Left colon (tissue), 2 donors: ENCODE measurements around the gene GLOD4. TPM values are rescaled to one million over a fixed set of nuclear protein-coding genes. Genes with fewer than 3 reads are reported as not detected.
"Not testable (repeated sequence)": the region's sequence is repeated elsewhere in the genome, so short reads cannot be mapped to it uniquely, and the experiment has no call there.

Experiments used
- ATAC-seq: fragments of 200-7000 bp; cut with Tn5 transposase; one replicate; pipeline ENCODE4 v1.9.1; 2020; ENCODE audit warnings: mild to moderate bottlenecking, moderate library complexity
- DNase-seq, 2 donors: peaks; one replicate each; pipeline ENCODE4 v3.0.0-alpha.2; 2020
- intact Hi-C, 2 donors: fragments of 100-400 bp; cut with DNase I in 1 of 2; cut with micrococcal nuclease in 1 of 2; formaldehyde crosslinking; loops; one replicate each; pipeline versions ENCODE4 v1.11.2 to v1.14.0; 2022; cut with DNase I, micrococcal nuclease
- total RNA-seq, 2 donors: library from RNA; stranded (reverse); fragmentation: NEBNext Ultra II Directional; extraction: Animal tissue kit (Norgen Biotek cat#: 25700); gene quantifications; one replicate each; pipeline ENCODE4 v1.2.1, GENCODE V29; 2021
- donor health status: DM: no; HTN: no; CAD: no.
- donor health status: DM: yes; HTN: yes; CAD: no.

GLOD4 gene
- total RNA-seq, 2 donors from 2014 or later = 80.8 to 99.0 TPM

DNA sequence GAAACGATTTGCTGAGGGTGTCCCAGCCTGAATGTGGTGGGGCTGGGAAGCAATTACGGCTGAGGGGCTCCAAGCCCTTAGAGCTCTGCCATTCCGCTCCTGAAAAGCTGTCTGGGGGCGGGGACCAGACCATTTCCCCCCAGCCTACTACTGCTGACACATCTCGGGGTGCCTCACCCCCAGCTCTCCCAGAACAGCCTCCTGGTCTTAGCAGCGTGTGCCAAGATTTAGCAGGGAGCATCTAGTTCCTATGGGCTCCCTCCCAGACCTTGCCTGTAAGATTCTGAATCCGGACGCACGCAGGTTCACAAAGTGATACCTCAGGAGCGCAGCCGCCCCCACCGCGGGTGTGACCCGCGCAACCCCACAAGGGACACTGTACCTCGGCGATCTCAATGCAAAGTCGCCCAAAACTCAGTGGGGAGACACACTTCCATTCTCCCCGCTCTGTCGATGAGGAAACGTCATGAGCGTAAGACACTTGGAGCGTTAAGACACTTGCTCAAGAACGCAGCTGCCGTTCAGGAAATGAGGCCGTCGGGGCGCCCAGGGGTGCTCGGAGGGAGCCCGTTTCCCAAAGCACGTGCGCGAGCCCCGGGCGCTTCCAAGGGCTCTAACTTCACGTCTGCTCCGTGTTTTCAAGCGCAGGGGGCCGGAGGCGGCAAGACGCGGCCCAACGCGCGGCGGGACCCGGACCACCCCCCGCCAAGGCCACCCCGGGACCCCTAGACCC lies 30.6 kb downstream of the GLOD4 start:
- intact Hi-C loops = no loop called here
- DNase-seq (peak; percentile 39 to 52), ATAC-seq (peak; percentile 39)

DNA sequence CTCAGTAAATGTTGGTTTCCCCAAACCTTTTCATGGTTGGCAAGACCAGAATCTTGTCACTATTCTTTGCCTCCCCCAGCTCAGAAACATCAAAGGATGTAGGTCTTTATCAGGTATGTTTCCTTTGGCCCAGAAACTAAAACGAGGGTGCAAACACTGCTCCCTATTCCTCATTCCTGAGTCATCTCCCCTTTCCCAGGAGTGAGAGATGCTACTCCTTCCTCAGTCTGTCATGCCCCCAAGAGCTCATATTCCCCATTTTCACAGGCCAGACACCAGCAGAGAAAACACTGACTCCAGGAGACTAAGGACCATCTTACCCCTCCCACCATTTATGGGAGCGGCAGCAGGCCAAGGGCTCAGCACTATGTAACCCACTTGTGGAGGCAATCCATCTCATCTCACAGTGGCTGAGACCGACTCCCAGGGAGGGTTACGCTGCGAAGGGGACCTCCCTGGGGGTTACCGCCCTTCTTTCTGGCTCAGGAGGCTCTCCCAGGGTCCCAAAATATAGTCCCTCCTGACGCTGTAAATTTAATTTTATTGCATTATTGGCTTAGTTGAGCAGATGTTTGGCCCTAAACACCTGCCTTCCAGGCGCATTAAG lies 31.5 kb downstream of the GLOD4 start:
- DNase-seq = no peak
- intact Hi-C loops = no loop called here
- ATAC-seq = no peak

DNA sequence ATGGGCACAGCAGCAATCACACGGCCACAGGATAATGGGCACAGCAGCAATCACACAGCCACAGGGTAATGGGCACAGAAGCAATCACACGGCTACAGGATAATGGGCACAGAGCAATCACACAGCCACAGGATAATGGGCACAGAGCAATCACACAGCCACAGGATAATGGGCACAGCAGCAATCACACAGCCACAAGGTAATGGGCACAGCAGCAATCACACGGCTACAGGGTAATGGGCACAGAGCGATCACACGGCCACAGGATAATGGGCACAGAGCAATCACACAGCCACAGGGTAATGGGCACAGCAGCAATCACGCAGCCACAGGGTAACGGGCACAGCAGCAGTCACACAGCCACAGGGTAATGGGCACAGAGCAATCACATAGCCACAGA lies 32.7 kb downstream of the GLOD4 start:
- DNase-seq, ATAC-seq, intact Hi-C loops: not testable (repeated sequence)

DNA sequence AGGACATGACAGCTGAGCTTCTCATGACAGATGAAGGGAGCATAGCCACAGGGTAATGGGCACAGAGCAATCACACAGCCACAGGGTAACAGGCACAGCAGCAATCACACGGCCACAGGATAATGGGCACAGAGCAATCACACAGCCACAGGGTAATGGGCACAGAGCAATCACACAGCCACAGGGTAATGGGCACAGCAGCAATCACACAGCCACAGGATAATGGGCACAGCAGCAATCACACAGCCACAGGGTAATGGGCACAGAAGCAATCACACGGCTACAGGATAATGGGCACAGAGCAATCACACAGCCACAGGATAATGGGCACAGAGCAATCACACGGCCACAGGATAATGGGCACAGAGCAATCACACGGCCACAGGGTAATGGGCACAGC lies 33.5 kb downstream of the GLOD4 start:
- intact Hi-C loops, ATAC-seq, DNase-seq: not testable (repeated sequence)

DNA sequence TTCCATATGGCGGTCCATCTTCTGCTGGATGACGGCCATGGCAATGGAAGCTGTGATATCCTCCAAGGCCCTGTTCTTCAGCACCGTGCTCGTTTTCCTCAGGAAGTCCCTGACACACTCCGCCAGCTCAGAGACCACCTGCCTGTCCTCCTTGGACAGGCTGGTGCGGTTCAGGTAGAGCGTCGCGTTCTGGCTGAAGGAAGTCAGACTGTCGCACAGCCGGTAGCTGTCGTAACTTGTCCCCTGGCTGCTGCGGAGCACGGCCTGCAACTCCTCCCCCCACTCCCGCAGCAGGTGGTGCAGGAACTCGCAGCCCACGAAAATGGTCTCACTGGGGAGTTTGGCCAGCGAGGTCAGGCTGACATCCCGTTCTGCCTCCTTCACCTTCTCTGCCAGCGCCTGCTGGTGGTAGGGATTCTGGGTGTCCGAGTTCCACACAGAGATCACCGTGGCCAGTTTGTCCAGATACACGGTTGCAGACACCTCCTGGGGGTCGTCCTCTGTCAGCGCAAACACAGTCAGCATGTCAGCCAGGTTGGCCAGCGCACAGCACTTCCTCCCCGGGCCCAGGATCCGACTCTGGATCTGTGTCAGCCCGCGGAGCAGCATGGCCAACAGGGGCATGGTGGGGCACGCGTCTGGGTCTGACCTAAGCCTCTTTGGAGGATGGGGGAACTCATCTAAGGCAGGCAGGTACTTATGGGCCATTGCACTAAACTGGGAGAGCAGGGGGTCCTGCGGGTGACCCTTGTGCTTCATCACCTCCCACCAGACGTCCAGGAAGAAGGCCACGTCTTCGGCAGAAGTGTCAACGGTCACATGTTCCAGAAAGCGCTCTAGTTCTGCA lies 35.1 kb downstream of the GLOD4 start:
- intact Hi-C loops = no loop called here
- no peak for DNase-seq
- no peak for ATAC-seq

DNA sequence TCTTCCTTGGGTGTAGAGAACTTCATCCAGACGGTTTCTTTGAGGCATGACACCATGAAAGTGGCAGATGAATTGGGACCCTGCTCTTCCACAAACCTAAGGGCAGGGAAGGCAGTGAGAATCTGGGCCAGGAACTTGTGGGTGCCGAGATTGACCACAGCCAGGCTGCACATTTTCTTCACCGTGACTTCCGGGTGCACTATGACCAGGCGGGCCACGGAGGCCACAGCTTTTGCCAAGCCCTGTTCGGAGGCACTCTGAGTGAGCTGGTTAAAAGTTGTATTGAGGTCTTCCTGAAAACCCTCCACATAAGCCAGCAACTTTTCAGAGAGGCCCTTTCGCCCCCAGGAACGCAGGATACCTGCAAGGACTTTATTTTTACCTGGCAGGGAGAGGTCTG lies 35.9 kb downstream of the GLOD4 start:
- ATAC-seq = no peak
- DNase-seq = no peak
- intact Hi-C loops = no loop called here

DNA sequence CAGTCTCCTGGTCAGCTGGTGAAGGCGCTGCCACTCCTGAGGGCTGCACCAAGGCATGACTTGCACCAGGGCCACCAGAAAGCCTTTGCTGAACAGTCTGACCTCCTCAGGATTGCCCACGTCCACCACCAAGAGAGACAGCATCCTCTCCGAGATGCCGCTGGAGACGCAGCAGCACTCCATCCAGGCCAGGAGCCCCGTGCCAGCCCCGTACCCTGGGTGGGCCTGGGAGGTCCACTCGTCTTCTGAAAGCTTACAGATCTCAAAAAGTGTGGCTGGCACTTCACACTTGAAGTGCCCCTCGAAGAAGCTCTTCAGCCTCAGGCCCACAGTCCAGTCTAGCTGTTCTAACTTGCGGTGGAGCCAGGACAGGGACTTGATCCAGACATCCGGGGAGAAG lies 36.7 kb downstream of the GLOD4 start:
- DNase-seq (no peak), ATAC-seq (no peak)
- intact Hi-C loops = no loop called here

DNA sequence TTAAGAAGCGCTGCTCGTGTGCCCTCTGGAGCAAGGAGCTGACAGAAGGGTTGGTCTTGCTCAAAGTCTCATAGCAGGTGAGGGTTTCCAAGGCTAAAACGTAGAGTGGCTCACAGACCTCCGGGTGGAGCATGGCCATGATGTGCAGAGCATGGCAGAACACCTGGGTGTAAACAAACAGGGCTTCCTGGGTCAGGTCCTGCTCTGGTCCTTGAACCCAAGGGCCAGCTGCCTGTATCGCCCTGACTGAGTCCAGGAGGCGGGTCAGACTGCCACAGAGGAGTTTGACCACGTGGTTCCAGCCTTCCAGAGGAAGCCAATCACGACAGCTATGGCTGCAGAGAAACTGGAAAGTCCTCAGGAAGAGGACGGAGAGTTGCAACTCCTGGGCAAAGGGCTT lies 37.1 kb downstream of the GLOD4 start:
- intact Hi-C loops = no loop called here
- DNase-seq (no peak), ATAC-seq (no peak)

DNA sequence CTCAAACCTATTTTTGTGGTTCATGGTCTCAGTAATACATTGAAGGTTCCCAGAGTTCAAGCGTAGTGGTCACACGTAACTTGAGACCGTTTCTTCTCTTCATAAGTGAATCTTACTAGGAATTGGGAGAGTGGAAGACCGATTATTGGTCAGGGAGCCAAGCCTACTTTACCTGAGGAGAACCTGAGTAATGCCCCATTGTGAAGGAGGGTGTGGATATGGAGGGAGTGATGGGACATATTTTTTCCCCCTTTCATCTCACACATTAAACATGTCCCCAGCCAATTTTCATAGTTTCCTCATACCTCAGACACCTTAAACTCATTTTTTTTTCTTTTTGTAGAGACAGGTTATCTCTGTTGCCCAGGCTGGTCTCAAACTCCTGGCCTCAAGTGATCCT lies 38.9 kb downstream of the GLOD4 start:
- DNase-seq (no peak), ATAC-seq (no peak)
- intact Hi-C loops = no loop called here

DNA sequence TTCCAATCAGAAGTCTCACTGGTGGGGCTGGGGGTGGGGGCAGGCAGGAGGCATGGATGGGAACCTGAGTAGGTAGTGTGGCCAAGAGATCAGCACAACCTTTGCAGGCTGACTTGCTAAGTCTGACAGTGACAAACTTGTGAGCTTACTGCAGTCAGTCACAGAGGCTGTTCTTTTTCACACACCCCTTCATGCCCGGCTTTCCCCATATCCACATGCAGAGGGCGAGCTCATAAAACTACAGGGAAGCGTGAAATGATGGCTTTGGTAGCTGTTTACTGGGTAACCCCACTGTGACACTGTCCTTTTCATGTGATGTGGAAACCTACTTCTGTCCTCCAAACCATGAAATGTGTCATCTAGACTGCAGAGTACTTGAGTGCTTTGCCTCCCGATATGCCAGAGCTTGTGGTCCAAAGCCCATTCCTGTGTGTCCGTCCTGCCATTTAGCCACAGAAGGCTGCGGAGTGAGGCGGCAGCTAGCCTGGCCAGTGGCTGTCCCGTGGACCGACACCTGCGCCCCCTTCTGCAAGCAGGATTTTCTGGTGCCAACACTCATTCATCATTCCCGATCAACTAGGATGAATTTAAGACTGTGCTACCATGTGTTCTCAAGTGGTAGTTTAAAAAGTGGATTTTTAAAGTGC lies 39.8 kb downstream of the GLOD4 start:
- DNase-seq (no peak), ATAC-seq (no peak)
- intact Hi-C loops = no loop called here

DNA sequence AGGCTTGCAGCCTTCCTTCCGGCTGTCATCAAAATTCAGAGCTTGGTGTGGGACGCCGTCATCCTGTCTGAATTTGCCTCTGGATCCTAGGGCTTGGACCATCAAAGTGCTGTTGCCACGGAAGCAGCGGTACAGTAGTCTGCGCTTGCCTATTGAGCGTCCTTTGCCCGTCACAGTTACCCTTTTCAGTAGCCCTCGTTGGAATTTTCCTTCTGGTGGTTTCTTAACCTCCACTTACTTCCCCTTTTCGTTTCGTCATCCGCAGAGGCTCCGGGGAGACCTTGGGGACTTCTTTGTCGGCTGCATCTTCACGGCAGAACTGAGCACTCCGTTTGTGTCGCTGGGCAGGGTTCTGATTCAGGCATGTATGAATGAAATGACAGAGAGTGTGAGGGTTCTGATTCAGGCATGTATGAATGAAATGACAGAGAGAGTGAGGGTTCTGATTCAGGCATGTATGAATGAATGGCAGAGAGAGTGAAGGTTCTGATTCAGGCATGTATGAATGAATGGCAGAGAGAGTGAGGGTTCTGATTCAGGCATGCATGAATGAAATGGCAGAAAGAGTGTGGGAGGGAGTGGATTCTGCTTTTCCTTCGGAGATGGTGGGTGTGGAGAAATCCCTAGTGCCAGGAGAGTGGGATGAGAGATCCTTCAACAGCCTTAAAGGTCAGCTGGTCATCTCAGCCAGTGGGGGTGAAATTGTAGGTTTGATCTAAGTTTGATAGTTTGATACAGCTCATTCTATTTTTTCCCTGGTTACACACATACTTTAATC lies 41.7 kb downstream of the GLOD4 start:
- no peak for DNase-seq

DNA sequence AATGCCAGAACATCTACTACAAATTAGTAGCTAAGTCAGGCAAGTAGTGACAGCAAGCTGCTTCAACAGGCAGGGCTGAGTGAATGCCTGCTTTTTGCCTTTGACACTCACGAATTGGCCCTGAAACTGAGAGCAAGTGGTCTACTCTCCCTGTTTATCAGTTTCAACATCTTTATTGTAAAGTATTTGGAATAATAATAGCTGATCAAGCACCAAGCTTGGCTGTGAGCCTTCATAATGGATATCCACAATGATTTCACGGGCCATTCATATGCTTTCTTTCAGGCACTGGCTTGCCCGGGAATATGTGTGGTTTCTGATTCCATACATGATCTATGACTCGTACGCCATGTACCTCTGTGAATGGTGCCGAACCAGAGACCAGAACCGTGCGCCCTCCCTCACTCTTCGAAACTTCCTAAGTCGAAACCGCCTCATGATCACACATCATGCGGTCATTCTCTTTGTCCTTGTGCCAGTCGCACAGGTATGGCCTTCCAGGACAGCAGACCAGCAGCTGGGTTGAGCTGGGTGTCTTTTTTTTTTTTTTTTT lies 44.4 kb downstream of the GLOD4 start:
- intact Hi-C loops = no loop called here
- DNase-seq (no peak), ATAC-seq (no peak)

More for the DNA sequence above, 41.7 kb downstream of the GLOD4 start:
- ATAC-seq = peak; percentile 24
- intact Hi-C loops = no loop called here

DNA sequence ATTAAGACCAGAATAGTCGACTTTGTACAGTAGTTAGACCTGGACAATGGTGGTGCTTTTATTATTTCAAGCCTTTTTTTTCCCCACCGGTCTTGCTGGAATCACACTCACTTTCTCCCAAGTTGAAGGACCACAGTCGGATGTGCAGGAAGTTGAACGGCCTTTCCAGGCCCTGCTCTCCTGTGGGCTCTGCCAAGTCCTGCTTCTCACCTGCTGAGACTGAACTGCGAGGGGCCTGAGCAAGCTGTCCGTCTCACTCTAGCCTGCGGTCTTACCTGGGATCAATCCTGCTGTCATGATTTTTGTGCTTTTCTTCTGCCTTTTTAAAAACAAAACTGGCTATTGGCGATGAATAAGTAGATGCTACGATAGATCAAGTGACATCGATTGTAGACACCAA lies 48.3 kb downstream of the GLOD4 start:
- no peak for ATAC-seq
- intact Hi-C loops = no loop called here

DNA sequence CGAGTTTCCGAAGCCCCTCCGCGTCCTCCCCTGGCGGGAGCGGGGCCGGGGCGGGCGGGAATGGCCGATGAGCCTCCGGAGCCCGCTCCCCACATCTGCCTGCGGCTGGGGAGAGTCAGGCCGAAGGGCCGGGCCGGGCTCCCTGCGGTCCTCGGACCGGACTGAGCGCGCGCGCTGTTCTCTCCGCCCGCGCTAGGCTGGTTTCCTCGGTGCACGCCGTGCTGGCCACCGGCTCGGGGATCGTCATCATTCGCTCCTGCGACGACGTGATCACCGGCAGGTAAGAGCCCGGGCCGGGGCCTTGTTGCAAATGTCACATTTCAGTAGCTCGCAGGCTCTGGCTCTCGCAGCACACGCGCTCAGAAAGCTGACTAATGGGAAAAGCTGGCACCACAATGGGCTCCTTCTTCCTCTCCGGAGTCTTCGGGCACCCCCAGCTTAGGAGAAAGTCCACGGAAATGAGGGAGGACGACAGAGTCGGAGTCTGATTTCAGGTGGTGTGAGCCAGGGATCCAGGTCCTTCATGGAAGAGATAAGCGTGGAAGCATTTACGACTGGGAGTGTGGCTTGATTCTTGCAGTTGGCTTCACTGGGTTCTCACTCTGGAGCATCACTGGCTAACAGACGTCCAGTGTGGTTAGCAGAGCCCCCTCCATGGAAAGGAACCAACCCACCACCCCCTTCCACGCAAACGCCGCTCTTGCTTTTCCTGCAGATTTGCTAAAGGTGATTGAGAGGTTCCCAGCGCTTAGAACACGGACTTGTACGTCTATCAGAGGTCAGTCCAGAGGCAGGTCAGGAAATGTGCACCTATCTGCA lies 49.0 kb downstream of the GLOD4 start:
- ATAC-seq (peak; percentile 58), DNase-seq (peak in 1 of 2 donors; percentile 62)
- intact Hi-C loops = no loop called here

More for the DNA sequence above, 48.3 kb downstream of the GLOD4 start:
- DNase-seq = no peak

DNA sequence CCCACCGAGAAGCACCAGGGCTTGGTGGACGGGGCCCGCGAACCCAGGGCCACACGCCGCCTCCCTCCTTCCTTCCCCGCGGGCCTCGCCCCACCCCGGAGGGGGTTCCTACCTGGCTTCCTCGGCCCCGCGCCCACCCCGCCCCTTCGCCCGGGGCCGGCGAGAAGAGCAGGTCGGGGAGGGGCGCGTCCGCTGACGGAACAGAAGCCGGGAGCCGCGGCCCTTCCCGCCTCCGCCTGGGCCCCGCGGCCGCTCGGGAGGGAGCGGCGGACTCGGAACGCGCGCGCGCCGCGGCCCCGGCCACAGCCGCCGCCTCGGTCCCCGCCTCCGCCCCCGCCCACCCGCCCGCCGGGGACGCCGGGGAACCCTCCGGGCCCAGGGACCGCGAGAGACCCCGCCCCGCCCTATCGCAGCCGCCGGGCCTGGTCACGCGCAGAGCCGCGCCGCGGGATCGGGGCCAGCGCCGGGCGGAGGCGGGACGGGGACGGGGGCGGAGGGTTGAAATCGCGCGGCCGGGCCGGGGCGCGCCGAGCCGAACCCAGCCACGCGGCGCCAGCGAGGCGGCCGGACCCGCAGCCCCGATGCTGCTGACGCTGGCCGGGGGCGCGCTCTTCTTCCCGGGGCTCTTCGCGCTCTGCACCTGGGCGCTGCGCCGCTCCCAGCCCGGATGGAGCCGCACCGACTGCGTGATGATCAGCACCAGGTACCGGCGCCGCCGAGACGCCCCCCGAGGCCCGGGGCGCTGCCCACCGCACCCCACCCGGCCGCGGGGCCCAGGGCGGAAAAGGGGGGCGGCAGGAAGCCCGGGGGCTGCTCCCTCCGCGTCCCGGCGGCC lies 49.8 kb downstream of the GLOD4 start, which contains the start of gene TLCD3A:
Gene TLCD3A, plus strand, starts transcription at position 530 of the 835 bp plus-strand sequence. Its CDS starts 52 bp downstream, at position 582.
- DNase-seq (peak; percentile 74 to 76), ATAC-seq (peak; percentile 75)
- intact Hi-C loops = no loop called here

DNA sequence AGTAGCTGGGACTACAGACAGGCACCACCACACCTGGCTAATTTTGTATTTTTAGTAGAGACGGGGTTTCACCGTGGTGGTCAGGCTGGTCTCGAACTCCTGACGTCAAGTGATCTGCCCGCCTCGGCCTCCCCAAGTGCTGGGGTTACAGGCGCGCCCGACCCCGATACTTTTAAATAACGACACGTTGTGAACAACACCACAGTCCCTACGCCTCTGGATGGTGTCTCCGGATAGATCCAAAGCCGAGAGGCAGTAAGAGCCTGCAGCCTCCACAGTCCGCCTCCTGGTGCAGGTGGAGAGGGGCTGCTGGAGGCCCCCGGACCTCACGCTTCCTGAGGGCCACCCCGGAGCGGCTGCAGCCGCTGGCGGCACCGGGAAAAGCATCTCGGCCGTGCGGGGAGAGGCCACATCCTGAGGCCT lies 50.4 kb downstream of the GLOD4 start:
- DNase-seq (no peak), ATAC-seq (peak; percentile 32)
- intact Hi-C loops = no loop called here
